GM21390 (cell line): Measurements from ENCODE around the gene NDUFB8.

Experiments used
- ATAC-seq: cut with Tn5 transposase; IDR thresholded peaks from one replicate; pipeline ENCODE4 v1.9.1; 2021; ENCODE audit not compliant: unreplicated experiment

The NDUFB8 gene

DNA sequence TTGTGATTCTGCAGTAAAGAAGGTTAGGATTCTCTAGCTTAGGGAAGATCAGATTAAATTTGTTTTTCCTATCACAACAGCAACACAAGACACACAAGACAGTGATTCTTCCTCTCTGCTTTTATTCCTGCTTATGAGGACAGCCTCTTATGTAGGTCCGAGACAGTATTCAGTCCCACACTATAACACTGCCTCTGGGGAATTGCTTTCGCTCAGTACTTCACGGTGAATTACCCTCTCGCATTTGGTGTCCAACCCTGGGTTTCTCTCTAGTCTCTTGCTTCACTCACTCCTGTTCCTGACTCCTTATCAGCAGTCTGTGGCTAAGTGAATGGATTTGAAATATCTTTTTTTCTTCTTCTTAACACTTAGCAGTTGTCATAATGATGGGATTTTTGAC is 7.8 kb upstream of the NDUFB8 start:
- no peak for ATAC-seq

DNA sequence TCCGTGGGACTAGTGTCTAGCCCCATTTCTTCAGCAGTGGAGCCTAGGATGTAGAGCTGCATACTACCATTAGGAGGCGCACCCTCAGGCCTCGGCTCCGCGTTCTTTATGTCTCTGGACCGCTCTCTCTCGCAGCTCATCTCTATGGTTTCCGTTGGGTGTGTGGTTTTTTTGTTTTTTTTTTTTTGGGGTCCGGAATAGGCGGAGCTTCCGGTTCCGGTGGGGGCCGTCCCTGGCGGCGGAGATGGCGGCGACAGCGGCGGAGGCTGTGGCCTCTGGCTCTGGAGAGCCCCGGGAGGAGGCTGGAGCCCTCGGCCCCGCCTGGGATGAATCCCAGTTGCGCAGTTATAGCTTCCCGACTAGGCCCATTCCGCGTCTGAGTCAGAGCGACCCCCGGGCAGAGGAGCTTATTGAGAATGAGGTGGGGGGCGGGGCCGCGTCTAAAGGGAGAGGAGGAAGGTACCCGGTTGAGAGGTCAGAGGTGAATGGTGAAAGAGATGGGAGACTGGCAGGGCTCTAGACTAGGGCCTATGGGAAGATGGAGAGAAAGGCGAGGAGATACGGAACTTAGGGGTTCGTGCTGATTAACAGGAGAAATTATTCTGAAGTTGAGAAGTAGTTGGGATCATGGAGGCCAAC is 6.2 kb upstream of the NDUFB8 start, which contains the start of gene HIF1AN:
Gene HIF1AN (plus strand): TSS at position 229 of the 639 bp plus-strand sequence. CDS start 16 bp downstream, at position 245.
- peak; percentile 93 for ATAC-seq

DNA sequence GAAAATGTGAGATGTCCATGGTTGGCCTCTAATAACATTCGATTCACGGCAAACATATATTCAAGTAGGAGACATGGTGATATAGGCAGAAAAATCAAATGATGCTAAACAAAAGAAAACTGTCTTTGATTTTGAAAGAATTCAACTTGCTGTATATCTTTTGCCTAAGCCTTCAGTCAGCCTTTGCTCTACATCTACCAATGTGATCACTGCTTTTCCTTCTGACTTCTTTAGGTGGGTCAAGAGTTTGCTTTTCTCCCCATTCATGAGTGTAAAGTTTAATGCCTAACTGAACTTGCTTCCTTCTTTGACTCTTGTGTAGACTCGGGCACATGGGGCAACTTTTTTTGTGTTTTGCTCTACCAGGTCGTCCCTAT is 5.7 kb upstream of the NDUFB8 start:
- ATAC-seq: no peak

DNA sequence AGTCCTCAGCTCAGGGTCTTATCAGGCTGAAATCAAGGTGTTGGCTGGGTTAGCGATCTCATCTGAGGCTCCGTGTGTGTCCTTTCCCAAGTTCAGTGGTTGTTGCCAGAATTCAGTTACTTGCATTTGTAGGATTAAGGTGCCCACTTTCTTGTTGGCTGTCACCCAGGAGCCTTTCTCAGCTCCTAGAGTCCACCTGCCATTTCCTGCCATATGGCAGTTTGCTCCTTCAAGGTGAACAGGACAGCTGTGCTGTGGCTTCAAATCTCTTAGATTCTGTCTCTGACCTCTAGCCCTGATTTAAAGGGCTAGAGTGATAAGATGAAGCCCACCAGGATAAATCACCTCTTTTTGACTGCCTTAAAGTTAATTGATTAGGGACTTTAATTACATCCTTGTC is 5.1 kb upstream of the NDUFB8 start:
- ATAC-seq: no peak

DNA sequence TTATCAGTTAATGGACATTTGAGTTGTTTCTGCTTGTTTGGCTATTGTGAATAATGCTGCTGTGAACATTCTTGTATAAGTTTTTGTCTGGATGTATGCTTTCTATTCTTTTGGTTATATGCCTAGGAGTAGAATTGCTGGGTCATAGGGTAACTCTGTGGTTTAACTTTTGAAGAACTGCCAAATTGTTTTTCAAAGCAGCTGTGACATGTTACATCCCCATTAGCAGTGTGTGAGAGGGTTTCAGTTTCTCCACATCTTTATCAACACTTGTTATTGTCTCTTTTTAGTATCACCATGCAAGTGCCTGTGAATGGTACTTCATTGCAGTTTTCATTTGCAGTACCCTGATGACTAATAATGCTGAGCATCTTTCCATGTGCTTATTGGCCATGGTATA is 2.1 kb upstream of the NDUFB8 start:
- ATAC-seq: peak; percentile 36

DNA sequence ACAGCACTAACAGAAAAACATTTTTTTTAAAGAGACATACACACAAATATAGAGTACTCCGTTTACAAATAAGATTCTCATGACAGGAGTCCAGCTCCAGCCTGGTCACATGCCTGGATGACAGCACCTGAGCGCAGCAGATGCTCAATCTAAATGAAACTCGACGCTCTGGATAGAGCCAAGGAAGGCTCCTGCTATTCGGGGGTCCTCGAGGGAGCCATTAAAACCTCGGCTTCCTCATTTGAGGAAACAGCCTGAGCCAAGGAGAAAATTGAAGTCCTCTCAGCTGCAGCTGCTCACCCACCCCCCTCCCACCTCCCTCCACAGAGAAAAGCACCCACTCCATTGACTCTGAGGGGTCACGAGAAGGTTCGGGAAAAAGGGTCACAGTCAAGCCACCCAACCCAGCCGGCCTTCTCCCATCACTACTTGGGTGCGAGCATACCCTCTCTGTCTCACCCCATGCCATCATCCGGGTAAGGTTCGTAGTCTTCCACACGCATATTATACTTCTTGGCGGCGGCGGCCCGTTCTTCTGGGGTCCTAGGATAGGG is 673 bp downstream of the NDUFB8 start:
- ATAC-seq: peak; percentile 2

DNA sequence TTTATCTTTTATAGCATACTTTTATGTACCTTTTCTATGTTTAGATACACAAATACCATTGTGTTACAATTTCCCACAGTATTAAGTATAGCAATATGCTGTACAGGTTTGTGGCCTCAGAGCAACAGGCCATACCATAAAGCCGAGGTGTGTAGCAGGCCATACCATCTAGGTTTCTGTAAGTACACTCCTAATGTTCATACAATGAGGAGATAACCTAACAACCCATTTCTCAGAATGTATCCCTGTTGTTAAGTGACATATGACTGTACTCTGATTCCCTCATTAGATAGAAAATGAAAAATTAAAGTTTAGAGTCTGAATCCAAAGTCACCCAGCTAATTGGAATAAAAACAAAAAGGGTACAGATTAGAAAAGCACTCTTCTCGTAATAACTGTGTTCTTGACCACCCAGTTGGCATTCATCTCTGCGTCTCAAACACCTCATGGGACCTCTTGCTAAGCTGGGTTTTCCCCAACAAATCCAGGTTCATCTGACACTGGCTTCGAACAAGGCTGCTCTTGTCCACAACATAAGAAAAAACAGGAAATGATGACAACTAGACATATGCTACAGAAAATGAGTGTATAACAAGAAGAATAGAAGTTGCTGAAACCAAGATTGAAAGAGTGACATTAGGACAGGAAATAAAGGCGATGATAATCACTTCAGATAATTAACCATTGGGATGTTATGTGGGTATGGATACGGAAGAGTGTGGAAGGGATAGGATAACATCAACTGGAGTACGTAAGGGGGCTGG is 1.4 kb downstream of the NDUFB8 start:
- no peak for ATAC-seq

DNA sequence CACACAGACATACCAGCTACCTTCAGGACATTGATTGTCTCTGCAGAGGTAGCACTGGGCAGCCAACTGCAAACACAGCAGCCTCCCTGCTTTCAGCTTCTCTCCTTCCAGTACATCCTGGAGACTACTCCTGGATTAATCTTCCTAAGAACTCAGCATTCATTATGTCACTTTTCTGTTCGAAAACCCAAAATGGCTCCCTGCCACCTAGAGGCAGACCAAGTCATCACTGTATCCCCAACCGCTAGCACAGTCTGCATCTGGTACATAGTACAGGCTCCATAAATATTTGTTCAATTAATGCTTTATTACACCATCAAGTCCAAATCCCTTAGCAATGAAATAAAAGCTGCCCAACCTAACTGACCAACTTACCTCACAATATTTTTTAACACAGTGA is 5.0 kb downstream of the NDUFB8 start:
- no peak for ATAC-seq

DNA sequence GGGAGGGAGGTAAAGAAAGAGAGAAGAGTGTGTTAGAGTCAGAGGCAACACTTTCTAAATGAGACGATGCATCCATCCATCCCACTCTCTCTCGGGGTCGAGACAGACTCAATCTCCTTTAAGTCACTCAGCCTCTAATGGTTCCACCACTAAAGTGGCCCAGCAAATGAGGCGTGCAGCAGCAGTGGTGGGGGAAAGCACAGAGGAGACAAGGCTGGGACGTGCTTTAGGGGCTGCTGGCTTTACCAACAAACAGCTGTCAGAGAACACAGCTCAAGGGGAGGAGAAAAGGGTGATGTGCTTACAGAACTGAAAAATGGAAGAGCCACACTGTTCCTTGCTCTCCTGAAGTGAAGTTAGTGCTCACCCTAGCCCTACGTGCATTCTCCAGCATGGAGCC is 5.5 kb downstream of the NDUFB8 start:
- ATAC-seq: no peak

DNA sequence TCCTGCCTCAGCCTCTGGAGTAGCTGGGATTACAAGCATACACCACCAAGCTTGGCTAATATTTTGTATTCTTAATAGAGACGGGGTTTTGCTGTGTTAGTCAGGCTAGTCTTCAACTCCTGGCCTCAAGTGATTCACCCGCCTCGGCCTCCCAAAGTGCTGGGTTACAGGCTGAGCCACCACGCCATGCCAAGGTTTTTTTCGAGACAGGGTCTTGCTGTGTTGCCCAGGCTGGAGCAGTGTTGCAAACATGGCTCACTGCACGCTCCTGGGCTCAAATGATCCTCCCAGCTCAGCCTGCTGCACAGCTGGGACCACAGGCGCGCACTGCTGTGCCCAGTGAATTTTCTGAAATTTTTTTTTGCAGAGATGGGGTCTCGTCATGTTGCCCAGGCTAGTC is 6.7 kb downstream of the NDUFB8 start:
- ATAC-seq: no peak

DNA sequence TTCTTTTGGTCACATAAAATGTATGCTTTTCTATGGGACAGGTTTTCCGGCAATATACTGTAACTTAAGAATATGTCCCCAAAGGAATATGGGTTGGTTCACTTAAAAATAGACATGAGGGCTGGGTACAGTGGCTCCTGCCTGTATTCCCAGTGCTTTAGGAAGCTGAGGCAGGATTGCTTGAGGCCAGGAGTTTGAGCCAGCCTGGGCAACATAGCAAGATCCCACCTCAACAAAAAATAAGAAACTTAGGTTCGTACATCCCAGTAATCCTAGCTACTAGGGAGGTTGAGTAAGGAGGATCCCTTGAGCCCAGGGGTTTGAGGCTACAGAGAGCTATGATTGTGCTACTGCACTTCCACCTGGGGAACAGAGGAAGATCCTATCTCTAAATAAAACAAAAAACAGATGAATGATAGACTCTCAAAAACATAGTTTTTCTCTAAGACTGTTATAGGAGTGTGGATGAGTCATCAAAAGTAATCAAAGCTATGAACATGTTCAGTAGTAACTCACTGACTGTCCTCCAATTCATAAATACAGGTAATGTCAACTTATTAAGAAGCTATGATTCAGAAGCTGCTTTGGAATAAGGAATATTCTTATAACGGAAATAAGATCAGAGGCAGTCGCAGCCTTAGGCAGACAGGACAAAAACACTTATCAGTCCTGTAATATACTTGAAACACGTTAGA is 7.4 kb downstream of the NDUFB8 start:
- no peak for ATAC-seq

DNA sequence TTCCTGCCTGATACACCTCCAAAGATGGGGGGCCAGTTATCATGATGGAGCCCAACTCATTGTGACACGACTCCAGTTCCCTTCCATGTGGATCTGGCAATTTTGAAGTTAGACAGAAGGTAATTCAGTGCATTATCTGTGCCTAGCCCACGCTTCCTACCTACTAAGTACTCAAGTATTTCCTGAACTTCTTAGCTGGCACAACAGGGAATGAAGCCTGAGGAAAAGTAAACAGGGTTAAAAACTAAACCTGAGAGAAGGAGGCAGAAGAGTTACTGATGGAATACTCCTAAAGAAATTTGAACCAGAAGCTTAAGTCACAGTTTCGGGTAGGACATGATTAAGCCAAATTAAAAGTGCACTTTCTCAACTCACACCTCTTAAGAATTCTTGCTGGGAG is 8.9 kb downstream of the NDUFB8 start:
- no peak for ATAC-seq

DNA sequence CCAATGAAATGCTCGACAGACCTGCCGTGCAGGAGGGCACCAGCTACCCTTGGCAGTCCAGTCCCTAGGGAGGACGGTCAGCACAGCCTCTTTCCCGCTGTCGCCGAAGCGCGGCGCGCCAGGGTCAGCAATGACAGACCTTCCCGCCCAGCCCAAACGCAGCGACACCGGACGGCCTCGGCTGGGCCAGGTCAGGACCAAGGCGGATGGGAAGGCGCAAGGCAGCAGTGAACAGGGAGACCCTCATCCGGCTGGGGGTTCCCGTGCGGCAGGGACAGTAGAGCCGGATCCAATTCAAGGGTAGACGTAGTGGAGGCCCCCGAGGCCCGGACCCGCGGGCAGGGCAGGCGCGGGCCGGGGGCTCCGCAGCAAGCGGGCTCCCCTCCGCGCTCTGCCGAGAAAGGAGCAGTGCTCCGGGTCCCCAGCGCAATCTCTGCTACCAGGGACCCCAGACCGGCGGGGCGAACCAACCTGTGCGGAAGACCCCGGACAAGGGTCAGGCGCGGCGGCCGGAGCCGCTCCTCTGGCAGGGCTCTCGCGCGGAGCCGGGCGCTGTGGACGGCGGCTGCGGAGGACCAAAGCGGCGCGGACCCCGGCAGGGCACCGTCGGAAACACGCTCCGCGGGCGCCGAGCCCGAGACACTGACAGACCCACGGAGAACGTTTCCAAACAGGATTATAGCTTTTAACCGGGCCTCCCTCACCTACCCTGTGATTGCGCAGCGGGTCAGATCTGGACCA is 10.2 kb downstream of the NDUFB8 start, which contains the start of gene SEC31B:
Gene SEC31B (minus strand): TSS at position 551 of the 741 bp plus-strand sequence. CDS start 2,909 bp downstream, outside the sequence.
- no peak for ATAC-seq

DNA sequence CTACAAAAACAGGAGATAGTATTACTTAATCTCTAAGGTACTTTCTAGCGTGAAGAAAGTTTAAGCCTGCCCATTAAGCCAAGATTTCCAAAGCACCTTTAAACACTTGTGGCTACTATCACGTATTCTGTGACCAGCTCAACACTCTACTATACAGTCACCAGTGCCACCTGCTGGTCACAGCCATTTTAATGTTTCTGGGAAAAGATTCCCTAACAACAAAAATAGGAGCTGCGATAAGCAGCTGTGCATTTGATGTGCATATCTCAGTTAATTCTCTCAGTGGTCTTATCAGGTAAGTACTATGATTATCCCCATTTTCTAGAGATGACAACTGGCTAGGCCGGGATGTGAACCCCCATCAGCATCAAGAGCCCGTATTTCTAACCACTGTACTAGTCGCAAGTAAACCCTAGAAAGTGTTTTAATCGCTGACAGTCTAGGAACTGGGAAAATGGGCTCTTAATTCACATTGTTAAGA is 10.9 kb downstream of the NDUFB8 start:
- ATAC-seq: no peak

DNA sequence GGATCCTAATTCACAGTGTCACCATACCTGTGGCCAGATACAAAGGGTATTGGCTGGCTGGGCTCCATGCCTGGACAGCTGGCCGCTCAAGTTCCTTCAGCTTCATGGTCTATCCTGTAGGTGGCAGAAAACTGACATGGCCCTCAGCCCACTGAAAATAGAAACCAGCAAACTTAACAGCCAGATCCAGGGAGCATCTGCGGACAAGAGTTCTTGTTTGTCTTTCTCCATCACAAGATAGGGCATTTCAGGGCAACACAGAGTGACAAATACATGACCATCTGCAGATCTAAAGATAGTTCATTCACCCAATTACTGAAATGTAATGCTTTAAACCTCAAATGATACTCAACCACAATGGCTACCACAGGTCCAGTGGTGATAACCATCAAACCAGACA is 12.8 kb downstream of the NDUFB8 start:
- no peak for ATAC-seq

DNA sequence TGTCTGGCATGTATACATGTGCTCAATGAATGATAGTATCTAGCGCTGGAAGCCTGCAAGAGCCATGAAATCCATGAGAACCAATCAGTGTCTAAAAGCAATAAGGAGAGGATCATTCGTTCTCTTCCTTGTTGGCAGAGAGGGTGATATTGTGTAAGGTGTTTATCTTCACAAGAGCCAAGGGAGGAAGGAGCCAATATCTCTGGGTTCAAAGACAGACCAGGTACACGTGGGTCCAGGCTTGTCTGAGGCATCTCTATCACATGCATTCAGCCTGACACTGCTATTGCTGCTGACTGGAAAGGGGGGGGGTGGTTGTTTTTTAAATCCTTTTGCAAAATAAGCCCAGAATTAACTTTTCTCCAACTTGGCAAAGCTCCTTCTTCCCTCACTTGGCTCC is 14.1 kb downstream of the NDUFB8 start:
- ATAC-seq: no peak

DNA sequence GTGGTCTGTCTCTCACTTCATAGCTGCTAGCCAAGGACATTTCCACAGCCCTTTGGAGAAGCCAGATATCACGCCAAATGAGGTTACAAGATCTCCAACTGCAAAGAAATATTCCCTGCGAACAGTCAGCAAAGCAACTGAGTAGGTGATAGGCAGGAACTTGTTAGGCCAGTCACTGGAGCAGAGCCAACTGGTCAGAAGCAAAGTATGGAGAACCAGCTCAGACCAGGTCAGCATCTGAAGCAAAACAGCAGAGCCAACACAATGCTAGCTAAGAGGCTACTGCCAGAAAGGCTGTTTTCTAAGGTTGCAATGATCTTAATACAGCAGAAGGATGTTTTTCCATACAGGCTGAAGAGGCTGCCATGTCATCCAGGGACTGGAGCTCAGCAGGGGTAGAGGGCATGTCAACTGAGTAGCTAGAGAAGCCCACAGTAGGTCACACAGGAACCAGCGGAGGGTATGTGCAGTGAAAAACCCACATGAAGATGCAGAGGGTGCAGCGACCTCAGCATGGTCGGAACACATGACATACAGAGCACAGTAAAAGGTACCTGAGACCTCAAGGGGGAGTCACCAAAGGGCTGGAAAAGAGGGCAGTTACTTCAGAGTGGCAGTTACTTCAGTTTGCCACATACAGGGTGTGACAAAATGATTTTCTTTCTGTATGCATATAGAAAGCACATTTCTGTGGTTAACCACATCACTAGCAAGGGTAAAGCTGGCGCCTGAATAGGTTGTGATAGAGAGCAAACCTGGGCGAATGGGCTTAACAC is 18.9 kb downstream of the NDUFB8 start:
- peak; percentile 60 for ATAC-seq

DNA sequence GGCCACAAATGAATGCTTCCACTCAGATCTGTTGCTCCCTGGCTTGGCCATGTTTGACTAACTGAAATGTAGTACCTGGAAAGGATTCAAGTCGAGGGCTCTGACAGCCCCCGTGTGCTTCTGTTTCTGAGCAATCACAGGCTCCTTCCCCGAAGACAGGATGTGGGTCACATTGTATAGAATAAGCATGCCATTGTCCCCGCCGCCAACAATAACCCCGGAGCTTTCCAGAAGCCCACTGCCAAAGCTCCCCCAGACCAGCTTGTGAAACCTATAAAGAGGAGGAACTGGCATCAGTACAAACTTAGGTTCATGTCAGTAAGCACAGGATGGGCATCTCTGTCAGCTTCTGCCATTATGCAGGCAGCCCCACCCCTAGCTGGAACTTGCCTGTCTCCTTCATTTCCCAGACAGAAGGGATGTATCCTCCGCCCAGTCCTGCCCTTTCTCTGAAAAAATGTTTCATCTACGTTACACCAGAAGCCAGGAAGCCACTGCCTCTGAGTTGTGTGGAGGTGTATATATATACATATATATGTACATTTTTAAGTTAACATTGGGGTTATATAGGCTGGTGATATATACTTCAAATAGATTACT is 20.3 kb downstream of the NDUFB8 start:
- no peak for ATAC-seq

DNA sequence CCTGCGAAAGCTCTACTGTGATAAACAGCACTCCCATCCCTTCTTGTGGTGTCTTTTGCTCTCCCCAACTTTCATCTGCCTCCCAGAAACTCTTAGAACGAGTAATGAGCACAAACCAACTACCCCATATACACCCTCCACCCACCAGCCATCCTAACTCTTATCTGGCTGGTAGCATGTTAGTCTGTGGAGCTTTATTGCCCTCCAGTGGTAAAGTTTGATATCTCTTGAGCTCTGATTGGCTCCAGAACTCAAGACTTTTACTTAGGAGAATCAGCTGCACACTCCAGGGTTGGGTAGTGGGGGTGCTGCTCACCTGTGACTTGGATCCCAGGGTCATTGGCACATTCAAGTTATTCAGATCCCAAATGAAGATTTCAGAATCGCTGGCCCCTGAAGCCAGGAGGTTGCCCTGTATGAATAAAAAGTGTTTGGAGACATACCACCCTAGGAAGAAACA is 20.9 kb downstream of the NDUFB8 start:
- no peak for ATAC-seq

DNA sequence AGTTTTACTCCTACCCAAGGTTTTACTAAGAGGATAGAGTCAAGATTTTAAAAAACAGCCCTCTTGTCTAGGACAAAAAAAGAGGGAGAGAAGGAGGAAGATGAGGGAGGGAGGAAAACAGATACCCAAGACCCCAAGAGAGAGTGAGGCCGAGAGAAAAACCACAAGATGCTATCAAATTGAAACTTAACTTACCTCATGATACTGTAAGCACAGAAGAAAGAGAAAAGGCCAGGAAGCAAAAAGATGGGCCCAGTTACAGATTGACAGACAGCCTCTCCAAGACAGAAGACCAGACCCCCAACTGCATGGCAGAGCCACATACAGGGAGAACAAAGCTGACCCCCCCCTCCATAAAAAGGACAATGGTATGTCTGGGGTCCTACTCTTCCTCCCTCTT is 21.4 kb downstream of the NDUFB8 start:
- no peak for ATAC-seq
